Measurements from ENCODE around the gene TFPT.

DNA sequence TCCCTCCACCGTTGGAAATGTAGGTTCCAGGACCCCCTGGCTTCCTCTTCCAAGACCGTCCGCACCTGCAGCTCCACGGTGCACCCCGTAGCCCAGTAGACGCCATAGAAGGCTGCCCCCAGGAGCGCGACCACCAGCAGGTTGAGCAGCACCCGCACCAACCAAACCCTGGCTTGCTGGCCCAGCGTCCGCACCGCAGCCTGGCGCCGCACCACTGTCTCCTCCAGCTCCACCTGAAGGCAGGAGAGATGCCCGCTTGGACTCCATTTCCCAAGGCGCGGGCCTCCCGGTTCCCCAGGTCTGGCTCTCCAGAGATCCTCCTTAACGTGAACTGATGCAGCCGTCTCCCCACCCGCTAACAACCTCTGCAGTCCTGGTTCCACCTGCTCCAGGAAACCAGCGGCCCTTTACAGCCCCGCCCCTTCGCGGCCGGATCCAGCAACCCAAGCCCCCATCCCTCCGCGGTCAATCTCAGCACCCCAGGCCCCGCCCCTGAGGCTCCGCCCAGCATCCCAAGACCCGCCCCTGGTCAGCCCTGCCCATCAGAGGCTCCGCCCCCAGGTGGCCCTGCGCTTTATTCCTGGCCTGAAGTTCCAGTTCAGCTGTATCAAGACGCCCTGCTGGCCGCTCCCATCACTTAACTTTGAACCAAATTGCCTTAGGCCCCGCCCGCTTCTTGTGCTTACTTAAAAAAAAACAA lies 49.1 kb upstream of the TFPT start:
- TF ChIP-seq, protein P1, sequence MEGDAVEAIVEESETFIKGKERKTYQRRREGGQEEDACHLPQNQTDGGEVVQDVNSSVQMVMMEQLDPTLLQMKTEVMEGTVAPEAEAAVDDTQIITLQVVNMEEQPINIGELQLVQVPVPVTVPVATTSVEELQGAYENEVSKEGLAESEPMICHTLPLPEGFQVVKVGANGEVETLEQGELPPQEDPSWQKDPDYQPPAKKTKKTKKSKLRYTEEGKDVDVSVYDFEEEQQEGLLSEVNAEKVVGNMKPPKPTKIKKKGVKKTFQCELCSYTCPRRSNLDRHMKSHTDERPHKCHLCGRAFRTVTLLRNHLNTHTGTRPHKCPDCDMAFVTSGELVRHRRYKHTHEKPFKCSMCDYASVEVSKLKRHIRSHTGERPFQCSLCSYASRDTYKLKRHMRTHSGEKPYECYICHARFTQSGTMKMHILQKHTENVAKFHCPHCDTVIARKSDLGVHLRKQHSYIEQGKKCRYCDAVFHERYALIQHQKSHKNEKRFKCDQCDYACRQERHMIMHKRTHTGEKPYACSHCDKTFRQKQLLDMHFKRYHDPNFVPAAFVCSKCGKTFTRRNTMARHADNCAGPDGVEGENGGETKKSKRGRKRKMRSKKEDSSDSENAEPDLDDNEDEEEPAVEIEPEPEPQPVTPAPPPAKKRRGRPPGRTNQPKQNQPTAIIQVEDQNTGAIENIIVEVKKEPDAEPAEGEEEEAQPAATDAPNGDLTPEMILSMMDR (conservative IDR thresholded peaks at IDR 0.05; ENCODE audit: low read depth, low read length), result no peak
- TF ChIP-seq EZH2phosphoT487 (IDR thresholded peaks at IDR 0.05; ENCODE audit: borderline replicate concordance, low read length), result no peak
- TF ChIP-seq EZH2 (IDR thresholded peaks at IDR 0.05; ENCODE audit: low read length, unreplicated experiment), result no peak
